Measurements from ENCODE around the gene NT5DC1. TPM values are rescaled to one million over a fixed set of nuclear protein-coding genes. Genes with fewer than 3 reads are reported as not detected.

Gene NT5DC1
- 10 to 100 TPM; 35.1 to 41.6 TPM for total RNA-seq

- peaks cover 0 to 12% of the 10 kb centered on the region in 2 donors for H3K36me3 Mint-ChIP-seq
- peaks cover 0 to 4% of the 10 kb centered on the region in 2 donors for H3K9me3 Mint-ChIP-seq
- ATAC-seq (peak; percentile 90 to 93), DNase-seq (ENCODE audit: low spot score in 2 of 2) (peak; percentile 86 to 87)
- H3K27ac Mint-ChIP-seq = peak within 1 kb of the TSS; percentile 59 to 90
Measured at GRCh38 chr6:116100419-116101301, at the start of gene NT5DC1. NT5DC1 (plus strand) TSS chr6:116100853; CDS start chr6:116100931, 78 bp downstream.

DNA sequence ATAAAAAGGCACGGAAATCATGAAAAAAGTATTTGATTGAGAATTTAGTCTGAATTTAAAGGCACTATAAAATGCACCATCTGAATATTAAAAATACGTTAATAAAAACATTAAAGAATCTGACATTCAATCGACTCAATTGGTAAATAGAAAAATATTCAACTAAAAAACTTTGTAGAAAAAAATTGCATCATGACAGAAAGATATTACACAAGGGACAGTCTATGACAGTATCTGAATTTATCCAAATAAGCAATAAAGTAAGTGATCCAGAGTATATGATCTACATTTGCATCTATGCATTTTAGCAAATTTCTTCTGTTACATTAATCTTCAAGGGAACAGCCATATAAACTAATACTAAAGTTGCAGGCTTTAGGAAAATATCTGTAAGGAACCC, 49.4 kb upstream of the NT5DC1 start:
- ATAC-seq (no peak), DNase-seq (ENCODE audit: low spot score in 2 of 2) (no peak)
- no peak overlapping the region for H3K27ac Mint-ChIP-seq
- H3K36me3 Mint-ChIP-seq = no peaks in the 10 kb centered on the region
- no peaks in the 10 kb centered on the region for H3K9me3 Mint-ChIP-seq

DNA sequence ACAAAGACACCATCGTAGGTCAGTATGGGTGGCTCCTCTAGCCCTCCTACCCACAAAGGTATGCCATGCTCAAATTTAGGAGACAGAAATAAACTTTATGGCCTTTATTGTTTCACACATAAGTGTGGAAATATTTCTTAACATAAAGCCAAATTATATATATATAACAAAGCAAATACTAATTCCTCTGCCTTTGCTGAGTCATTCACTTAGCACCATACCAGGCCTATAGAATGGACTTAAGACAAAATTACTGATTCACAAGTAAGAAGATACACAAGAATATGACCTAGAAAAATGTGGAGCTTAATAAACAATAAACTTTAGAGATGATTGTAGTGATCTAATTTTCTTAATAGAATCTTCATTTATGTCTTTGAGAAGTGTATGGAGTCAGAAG, 45.1 kb upstream of the NT5DC1 start:
- Mint-ChIP-seq H3K36me3 (no peaks in the 10 kb centered on the region), H3K9me3 (no peaks in the 10 kb centered on the region), H3K27ac (no peak overlapping the region)
- no peak for ATAC-seq
- no peak for DNase-seq (ENCODE audit: low spot score in 2 of 2)

DNA sequence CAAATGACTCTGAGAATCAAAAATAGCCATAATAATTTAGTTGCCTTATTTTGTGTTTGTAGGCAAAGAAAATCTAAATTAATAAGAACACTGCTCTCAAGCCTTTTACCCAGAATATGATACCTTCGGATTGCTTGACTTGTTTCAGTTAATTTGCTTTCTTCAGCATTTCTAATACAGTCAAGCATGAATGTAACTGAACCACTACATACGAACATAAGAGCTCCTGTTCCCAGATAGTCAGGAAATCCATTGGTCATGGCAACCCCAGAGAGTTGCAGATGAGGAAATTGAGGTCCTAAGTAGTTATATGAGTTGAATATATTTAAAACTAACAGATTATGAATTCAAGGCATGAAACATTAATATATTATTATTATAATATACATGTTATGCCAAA, 42.9 kb upstream of the NT5DC1 start:
- H3K27ac Mint-ChIP-seq = no peak overlapping the region
- DNase-seq (ENCODE audit: low spot score in 2 of 2) = no peak
- ATAC-seq = no peak
- no peaks in the 10 kb centered on the region for H3K9me3 Mint-ChIP-seq
- no peaks in the 10 kb centered on the region for H3K36me3 Mint-ChIP-seq

DNA sequence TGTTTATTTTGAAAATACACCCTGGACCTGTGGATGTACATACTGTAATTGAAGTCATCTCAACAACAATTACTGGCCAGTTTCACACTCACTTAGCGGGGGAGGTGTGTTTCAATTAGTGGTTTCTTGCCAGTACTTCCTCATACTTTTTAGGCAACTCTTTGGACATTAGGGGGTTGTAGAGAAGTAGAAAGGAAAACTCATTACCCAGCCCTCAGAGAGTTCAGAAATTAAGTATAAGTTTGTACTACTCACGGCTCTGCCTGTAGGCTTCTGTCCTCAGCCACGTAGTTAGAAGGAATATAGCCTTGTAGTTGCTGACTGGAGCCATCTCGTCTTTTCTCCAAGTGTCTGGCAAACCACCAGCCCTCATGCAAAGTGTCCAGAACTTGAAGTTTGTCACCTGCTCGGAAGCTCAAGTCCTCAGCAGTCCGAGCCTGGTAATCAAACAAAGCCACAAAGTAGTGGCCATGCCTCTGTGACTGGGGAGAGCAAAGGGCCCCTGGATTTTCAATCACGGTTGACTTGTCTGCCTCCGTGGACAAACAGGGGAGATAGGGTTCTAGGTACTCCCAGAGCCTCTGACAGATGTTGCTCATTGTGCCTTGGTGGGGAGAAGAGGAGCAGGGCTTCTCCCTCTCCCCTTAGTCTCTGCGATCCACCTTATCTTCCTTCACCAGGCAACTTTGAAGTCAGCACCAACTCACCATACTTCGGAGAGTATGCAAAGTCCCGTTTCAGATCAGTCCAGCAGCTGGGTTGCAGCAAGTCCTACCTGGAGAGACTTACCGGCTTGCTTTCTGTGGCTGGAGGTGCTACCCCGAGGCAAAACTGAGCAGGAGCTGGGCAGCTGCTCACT, 40.7 kb upstream of the NT5DC1 start:
- no peaks in the 10 kb centered on the region for H3K9me3 Mint-ChIP-seq
- ATAC-seq (no peak), DNase-seq (ENCODE audit: low spot score in 2 of 2) (no peak)
- H3K27ac Mint-ChIP-seq = no peak overlapping the region
- no peaks in the 10 kb centered on the region for H3K36me3 Mint-ChIP-seq

DNA sequence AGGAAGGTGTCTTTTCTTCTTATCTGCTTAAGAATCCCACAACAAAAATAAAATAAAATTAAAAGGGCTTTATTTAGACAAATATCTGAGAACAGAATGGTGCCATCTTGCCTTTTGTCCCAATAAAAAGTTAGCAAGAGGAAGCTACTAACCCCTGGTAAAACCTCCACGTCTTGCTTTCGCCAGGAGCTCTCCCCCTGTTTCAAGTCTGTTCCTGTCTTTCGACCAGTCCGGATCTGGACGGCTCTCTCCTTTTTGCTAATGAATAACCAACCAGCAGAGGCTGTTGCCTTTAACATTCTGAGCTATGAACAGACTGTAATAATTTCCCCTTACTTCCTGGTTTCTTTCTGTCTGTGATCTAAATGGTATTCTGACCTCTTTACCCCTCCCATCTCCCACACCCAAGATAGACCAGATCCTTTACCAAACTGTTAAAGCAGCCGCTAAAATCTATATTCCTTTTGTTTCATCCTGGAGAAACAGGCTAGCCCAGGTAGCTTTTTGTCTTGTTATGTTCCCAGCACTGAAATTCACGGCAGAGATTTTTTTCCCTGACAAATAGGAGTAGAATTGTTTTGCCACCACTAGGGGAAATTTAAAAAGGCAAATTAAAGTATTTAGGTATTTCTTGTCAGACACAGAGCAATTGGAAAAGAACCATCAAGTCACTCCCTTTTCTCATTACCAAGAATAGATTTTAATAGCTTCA, 39.9 kb upstream of the NT5DC1 start, which contains the start of gene FRK:
FRK (minus strand) TSS at position 320 of the 712 bp plus-strand sequence. CDS start 580 bp downstream, outside the sequence.
- no peak for DNase-seq (ENCODE audit: low spot score in 2 of 2)
- H3K36me3 Mint-ChIP-seq = no peaks in the 10 kb centered on the region
- ATAC-seq = no peak
- H3K27ac Mint-ChIP-seq = no peak within 1 kb of the TSS
- H3K9me3 Mint-ChIP-seq = no peaks in the 10 kb centered on the region

DNA sequence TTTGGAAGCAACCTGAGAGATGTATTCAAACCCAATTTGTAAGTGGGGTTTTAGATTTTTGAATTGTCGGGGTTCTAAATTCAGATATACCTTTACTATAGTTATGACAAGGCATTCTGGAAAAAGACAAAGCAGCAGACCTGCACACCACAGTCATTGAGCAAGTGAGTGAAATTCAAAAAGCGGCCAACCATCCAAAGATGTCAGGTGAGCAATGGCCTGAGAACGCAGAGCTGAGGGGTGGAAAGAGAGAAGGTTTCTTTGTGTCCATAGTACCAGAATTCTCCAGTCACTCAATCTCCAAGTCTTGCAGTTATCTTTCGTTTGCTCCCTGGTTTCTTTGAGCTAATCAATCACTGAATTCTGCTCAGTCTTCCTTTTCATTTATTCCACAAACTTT, 38.2 kb upstream of the NT5DC1 start:
- Mint-ChIP-seq H3K36me3 (no peaks in the 10 kb centered on the region), H3K9me3 (no peaks in the 10 kb centered on the region), H3K27ac (no peak overlapping the region)
- DNase-seq (ENCODE audit: low spot score in 2 of 2) = no peak
- no peak for ATAC-seq

GRCh38 chr6:116064666-116065065, 36.0 kb upstream of the NT5DC1 start:
- DNase-seq (ENCODE audit: low spot score in 2 of 2) (no peak), ATAC-seq (no peak)
- Mint-ChIP-seq H3K36me3 (no peaks in the 10 kb centered on the region), H3K9me3 (no peaks in the 10 kb centered on the region), H3K27ac (no peak overlapping the region)

GRCh38 chr6:116066789-116067188, 33.9 kb upstream of the NT5DC1 start:
- ATAC-seq = no peak
- no peak for DNase-seq (ENCODE audit: low spot score in 2 of 2)
- H3K36me3 Mint-ChIP-seq = no peaks in the 10 kb centered on the region
- H3K27ac Mint-ChIP-seq = no peak overlapping the region
- H3K9me3 Mint-ChIP-seq = no peaks in the 10 kb centered on the region

GRCh38 chr6:116070101-116070500, 30.6 kb upstream of the NT5DC1 start:
- ATAC-seq (no peak), DNase-seq (ENCODE audit: low spot score in 2 of 2) (no peak)
- no peaks in the 10 kb centered on the region for H3K9me3 Mint-ChIP-seq
- H3K36me3 Mint-ChIP-seq = no peaks in the 10 kb centered on the region
- no peak overlapping the region for H3K27ac Mint-ChIP-seq

GRCh38 chr6:116070616-116071389, 29.9 kb upstream of the NT5DC1 start:
- DNase-seq (ENCODE audit: low spot score in 2 of 2) (no peak), ATAC-seq (no peak)
- Mint-ChIP-seq H3K9me3 (no peaks in the 10 kb centered on the region), H3K27ac (no peak overlapping the region), H3K36me3 (no peaks in the 10 kb centered on the region)

GRCh38 chr6:116072368-116072767, 28.3 kb upstream of the NT5DC1 start:
- Mint-ChIP-seq H3K36me3 (no peaks in the 10 kb centered on the region), H3K9me3 (no peaks in the 10 kb centered on the region), H3K27ac (no peak overlapping the region)
- ATAC-seq (no peak), DNase-seq (ENCODE audit: low spot score in 2 of 2) (no peak)

- DNase-seq (ENCODE audit: low spot score in 2 of 2) (no peak), ATAC-seq (peak in 1 of 2 donors; percentile 60)
- H3K27ac Mint-ChIP-seq = no peak overlapping the region
- no peaks in the 10 kb centered on the region for H3K36me3 Mint-ChIP-seq
- no peaks in the 10 kb centered on the region for H3K9me3 Mint-ChIP-seq
Measured at GRCh38 chr6:116073765-116074440, 26.8 kb upstream of the NT5DC1 start.

DNA sequence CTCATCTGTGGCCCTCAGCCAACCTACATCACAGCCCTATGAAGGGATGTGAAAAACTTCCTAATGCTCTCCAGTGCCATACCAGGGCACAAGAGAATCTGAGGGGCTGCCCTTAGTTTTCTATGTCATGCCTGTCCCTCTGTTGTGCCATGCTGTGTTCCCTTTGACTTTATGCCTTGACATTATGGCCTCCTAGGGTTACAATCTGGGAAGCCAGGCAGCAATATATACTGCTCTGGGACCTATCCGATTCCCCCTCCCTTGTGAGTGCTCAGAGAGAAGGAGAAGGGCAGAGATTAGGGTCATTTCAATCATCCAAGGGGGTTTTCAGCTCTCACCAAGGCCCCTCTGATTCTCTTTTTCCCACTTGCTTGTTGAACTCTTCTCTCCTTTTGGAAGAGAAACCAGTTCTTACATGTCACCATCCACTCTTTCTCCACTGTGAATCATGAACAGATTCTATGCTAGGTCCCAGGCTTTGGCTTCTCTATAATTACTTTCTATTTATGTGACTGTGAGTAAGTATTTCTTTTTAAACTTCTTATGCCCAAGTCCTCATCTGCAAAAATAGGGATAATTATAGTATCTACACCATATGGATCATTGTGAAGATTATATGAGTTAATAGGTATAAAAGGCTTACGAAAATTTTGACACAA, 25.8 kb upstream of the NT5DC1 start:
- Mint-ChIP-seq H3K27ac (no peak overlapping the region), H3K9me3 (no peaks in the 10 kb centered on the region), H3K36me3 (no peaks in the 10 kb centered on the region)
- DNase-seq (ENCODE audit: low spot score in 2 of 2) (no peak), ATAC-seq (no peak)

DNA sequence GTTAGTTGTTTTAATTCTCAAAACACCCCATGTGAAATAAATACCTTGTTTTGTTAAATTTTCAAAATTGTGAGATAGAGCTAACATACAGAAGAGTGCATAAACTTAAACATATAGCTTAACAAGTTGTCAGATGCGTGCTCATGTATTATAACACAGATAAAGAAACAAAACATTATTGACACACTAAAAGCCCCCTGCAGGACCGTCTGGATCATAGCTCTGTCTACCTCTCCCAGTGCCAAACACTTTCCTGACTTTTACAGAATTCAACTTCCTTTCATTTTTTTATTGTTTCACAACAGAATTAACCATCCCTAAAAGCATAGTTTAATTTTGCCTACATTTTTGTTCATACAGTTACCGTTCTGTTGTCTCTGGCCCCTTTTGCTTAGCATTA, 22.1 kb upstream of the NT5DC1 start:
- ATAC-seq (no peak), DNase-seq (ENCODE audit: low spot score in 2 of 2) (no peak)
- Mint-ChIP-seq H3K9me3 (no peaks in the 10 kb centered on the region), H3K36me3 (no peaks in the 10 kb centered on the region), H3K27ac (no peak overlapping the region)
